Type B pancreatic cell (in vitro differentiated cells): ENCODE results near the gene DGUOK. TPM values are rescaled to one million over a fixed set of nuclear protein-coding genes. Genes with fewer than 3 reads are reported as not detected.

ENCODE experiments used
- DNase-seq: peaks from one replicate; pipeline ENCODE4 v3.0.0; 2021; ENCODE audit warnings: mixed read lengths; ENCODE audit not compliant: unreplicated experiment; ENCODE audit errors: extremely low spot score
- H3K27ac Mint-ChIP-seq: 2 replicates; pipeline ENCODE4 v1.8.0; 2021; ENCODE audit warnings: mild to moderate bottlenecking, mixed read lengths
- H3K27me3 Mint-ChIP-seq: 2 replicates; pipeline ENCODE4 v1.8.0; 2021; ENCODE audit warnings: mixed read lengths
- H3K36me3 Mint-ChIP-seq: 2 replicates; pipeline ENCODE4 v1.8.0; 2021; ENCODE audit warnings: mixed read lengths
- H3K4me1 Mint-ChIP-seq: one replicate; pipeline ENCODE4 v1.8.0; 2021; ENCODE audit warnings: mixed read lengths; ENCODE audit not compliant: unreplicated experiment
- H3K4me3 Mint-ChIP-seq: 2 replicates; pipeline ENCODE4 v1.8.0; 2021; ENCODE audit warnings: mild to moderate bottlenecking, mixed read lengths
- H3K9me3 Mint-ChIP-seq: 2 replicates; pipeline ENCODE4 v1.8.0; 2021; ENCODE audit warnings: mixed read lengths
- total RNA-seq: library from RNA; stranded (reverse); gene quantifications from 2 replicates; pipeline ENCODE4 v1.2.1, GENCODE V29; 2021; ENCODE audit warnings: low replicate concordance
- TF ChIP-seq, protein P1 (sequence below): fragments of 200-600 bp; sonication (generic); conservative IDR thresholded peaks from 2 replicates; pipeline ENCODE4 v1.5.0; 2021; ENCODE audit warnings: antibody characterized with exemption, mild to moderate bottlenecking

Gene DGUOK
- total RNA-seq, 1 donor from 2014 or later: 73.4 TPM

DNA sequence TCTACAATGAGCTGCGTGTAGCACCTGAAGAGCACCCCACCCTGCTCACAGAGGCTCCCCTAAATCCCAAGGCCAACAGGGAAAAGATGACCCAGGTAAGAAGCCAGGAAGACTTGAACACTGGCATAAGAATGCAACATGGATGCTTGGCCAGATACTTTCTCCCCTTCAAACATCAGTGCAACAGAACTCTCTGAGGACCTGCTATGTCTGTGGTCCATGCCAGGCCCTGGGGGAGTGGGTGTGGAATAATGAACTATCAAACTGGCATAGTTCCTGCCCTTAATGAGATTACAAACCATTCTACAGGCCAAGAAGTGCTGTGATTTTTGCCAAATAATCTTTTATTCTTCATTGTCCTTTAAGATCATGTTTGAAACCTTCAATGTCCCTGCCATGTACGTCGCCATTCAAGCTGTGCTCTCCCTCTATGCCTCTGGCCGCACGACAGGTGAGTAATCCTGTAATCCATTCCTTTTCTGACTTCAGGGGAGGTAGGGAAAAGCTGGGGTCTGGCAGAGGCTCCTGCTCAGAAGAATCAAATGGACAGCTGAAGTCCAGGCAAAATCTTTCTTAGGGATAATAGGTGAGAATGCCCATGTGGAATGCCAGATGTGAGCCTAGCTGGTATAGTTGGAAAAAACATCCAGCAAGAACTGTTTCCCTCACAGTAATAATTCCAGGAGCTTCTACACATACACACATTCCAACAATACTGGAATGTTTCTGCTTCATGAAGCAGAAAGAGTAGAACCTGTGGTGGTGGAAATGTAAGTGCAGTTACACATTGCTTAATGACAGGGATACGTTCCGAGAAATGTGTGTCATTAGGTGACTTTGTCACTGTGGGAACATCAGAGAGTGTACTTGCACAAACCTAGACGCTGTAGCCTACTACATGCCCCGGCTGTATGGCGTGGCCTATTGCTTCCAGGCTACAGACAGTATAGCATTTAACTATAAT is 17.7 kb upstream of the DGUOK start:
- DNase-seq: peak; percentile 27
- no peak overlapping the region for H3K27ac Mint-ChIP-seq
- no peaks in the 10 kb centered on the region for H3K36me3 Mint-ChIP-seq
- H3K9me3 Mint-ChIP-seq: no peaks in the 10 kb centered on the region
- no peaks in the 10 kb centered on the region for H3K4me1 Mint-ChIP-seq
- no peak overlapping the region for H3K4me3 Mint-ChIP-seq
- TF ChIP-seq, protein P1, sequence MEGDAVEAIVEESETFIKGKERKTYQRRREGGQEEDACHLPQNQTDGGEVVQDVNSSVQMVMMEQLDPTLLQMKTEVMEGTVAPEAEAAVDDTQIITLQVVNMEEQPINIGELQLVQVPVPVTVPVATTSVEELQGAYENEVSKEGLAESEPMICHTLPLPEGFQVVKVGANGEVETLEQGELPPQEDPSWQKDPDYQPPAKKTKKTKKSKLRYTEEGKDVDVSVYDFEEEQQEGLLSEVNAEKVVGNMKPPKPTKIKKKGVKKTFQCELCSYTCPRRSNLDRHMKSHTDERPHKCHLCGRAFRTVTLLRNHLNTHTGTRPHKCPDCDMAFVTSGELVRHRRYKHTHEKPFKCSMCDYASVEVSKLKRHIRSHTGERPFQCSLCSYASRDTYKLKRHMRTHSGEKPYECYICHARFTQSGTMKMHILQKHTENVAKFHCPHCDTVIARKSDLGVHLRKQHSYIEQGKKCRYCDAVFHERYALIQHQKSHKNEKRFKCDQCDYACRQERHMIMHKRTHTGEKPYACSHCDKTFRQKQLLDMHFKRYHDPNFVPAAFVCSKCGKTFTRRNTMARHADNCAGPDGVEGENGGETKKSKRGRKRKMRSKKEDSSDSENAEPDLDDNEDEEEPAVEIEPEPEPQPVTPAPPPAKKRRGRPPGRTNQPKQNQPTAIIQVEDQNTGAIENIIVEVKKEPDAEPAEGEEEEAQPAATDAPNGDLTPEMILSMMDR: no peak
- H3K27me3 Mint-ChIP-seq: no peaks in the 10 kb centered on the region

DNA sequence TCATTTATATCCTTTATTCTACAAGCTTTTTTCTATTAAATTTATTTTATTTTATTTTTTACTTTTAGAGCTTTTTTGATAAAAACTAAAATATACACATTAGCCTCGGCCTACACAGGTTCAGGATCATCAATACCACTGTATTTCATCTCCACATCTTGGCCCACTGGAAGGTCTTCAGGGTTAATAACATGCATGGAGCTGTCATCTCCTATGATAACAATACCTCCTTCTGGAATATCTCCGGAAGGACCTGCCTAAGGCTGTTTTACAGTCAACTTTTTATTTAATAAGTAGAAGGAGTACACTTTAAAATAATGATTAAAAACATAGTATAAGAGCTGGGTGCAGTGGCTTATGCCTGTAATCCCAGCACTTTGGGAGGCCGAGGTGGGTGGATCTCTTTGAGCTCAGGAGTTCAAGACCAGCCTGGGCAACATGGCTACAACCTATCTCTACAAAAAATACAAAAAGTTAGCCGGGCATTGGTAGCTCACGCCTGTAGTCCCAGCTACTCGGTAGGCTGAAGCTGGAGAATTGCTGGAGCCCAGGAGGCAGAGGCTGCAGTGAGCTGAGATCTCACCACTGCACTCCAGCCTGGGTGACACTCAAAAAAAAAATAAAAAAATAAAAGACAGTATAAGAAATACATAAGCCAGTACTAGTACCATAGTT is 15.7 kb upstream of the DGUOK start:
- H3K9me3 Mint-ChIP-seq: no peaks in the 10 kb centered on the region
- H3K4me1 Mint-ChIP-seq: no peaks in the 10 kb centered on the region
- no peaks in the 10 kb centered on the region for H3K36me3 Mint-ChIP-seq
- H3K27ac Mint-ChIP-seq: no peak overlapping the region
- no peak overlapping the region for H3K4me3 Mint-ChIP-seq
- no peaks in the 10 kb centered on the region for H3K27me3 Mint-ChIP-seq
- DNase-seq: no peak
- TF ChIP-seq, protein P1: no peak

DNA sequence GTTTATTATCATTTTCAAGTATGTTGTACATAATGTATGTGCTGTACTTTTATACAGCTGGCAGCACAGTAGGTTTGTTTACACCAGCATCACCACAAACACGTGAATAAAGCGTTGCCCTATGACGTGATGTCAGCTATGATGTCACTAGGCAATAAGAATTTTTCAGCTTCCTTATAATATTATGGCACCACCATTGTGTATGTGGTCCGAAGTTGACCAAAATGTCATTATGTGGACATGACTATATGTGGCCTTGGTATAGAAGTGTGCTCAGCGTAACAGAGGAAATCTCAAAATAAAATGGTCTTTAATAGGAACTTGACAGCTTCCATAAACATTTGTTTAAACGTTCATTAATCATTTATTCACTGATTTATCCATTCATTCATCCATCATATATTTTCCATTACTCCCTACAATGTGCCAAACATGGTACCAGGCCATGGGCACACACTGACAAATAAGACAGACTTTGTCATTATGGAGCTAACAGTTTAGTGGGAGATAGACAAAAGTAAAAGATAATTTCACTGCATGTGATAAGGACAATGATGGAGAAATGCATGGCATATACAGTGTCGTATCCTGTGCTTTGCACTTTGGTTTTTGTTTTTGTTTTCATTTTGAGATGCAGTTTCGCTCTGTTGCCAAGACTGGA is 15.0 kb upstream of the DGUOK start:
- no peaks in the 10 kb centered on the region for H3K4me1 Mint-ChIP-seq
- H3K4me3 Mint-ChIP-seq: no peak overlapping the region
- no peaks in the 10 kb centered on the region for H3K9me3 Mint-ChIP-seq
- TF ChIP-seq, protein P1: no peak
- H3K27ac Mint-ChIP-seq: no peak overlapping the region
- H3K36me3 Mint-ChIP-seq: no peaks in the 10 kb centered on the region
- H3K27me3 Mint-ChIP-seq: no peaks in the 10 kb centered on the region
- no peak for DNase-seq

GRCh38 chr2:73913414-73914054 is 13.1 kb upstream of the DGUOK start:
- no peak overlapping the region for H3K4me3 Mint-ChIP-seq
- H3K4me1 Mint-ChIP-seq: no peaks in the 10 kb centered on the region
- H3K9me3 Mint-ChIP-seq: no peaks in the 10 kb centered on the region
- H3K27ac Mint-ChIP-seq: no peak overlapping the region
- TF ChIP-seq, protein P1: no peak
- H3K36me3 Mint-ChIP-seq: no peaks in the 10 kb centered on the region
- DNase-seq: no peak
- H3K27me3 Mint-ChIP-seq: no peaks in the 10 kb centered on the region

DNA sequence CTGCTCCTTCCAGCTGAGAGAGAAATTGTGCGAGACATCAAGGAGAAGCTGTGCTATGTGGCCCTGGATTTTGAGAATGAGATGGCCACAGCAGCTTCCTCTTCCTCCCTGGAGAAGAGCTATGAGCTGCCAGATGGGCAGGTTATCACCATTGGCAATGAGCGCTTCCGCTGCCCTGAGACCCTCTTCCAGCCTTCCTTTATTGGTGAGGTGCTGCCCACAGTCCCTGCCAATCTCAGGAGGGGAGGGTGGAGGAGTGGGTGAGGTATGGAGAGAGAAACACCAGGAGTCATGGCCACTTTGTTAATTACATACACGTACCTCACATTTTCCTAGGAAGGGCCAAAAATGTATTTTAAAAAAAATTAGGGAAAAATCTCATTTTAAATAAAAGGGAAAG is 12.0 kb upstream of the DGUOK start:
- Mint-ChIP-seq H3K4me3 (no peak overlapping the region), H3K36me3 (no peaks in the 10 kb centered on the region), H3K27ac (no peak overlapping the region), H3K9me3 (no peaks in the 10 kb centered on the region), H3K4me1 (no peaks in the 10 kb centered on the region), H3K27me3 (peaks cover under 1% of the 10 kb centered on the region)
- no peak for DNase-seq
- TF ChIP-seq, protein P1: no peak
